H1 (cell line): ENCODE data around the gene KCNA10. TPM values are rescaled to one million over a fixed set of nuclear protein-coding genes. Genes with fewer than 3 reads are reported as not detected.

Source experiments
- BACH1 ChIP-seq: IDR thresholded peaks from 2 replicates; pipeline ENCODE4 v1.6.1; 2012; ENCODE audit warnings: low read length, improper control_type of control experiment
- GABPA ChIP-seq: IDR thresholded peaks from 2 replicates; pipeline ENCODE4 v1.6.1; 2011; ENCODE audit warnings: mild to moderate bottlenecking, low read length, moderate library complexity, borderline replicate concordance; ENCODE audit not compliant: insufficient read depth
- POLR2AphosphoS5 ChIP-seq: IDR thresholded peaks from 2 replicates; pipeline ENCODE4 v1.6.1; 2011; ENCODE audit warnings: low read depth, low read length
- SP4 ChIP-seq: IDR thresholded peaks from 2 replicates; pipeline ENCODE4 v1.6.1; 2012; ENCODE audit warnings: low read length, inconsistent platforms
- SRF ChIP-seq: IDR thresholded peaks from 2 replicates; pipeline ENCODE4 v1.6.1; 2011; ENCODE audit warnings: mild to moderate bottlenecking, low read depth, low read length, moderate library complexity
- polyA plus RNA-seq, 7 experiments: library from polyadenylated mRNA; depleted of rRNA in 3 of 7; stranded (reverse) in 5 of 7; unstranded in 2 of 7; fragments of >200 nt in 5 of 7; fragments of 200-250 nt in 2 of 7; gene quantifications; 1 replicate in 5 of 7; 2 replicates in 1 of 7; 4 replicates in 1 of 7; pipeline versions ENCODE4 v1.2.1 to v1.2.3, GENCODE V29; 2011 to 2013; ENCODE audit warnings: missing spikeins in 2 of 7, mixed read lengths in 2 of 7
- total RNA-seq: library from RNA; stranded (reverse); fragmentation: NEBNext Ultra II Directional; extraction: Animal tissue kit (Norgen Biotek cat#: 25700); gene quantifications from 2 replicates; pipeline ENCODE4 v1.2.1, GENCODE V29; 2021

The KCNA10 gene
- total and polyA plus RNA-seq, 2 of the 8 experiments (the other 6 are each of a cell fraction or from before 2014, with no cell fraction given) = not detected

DNA sequence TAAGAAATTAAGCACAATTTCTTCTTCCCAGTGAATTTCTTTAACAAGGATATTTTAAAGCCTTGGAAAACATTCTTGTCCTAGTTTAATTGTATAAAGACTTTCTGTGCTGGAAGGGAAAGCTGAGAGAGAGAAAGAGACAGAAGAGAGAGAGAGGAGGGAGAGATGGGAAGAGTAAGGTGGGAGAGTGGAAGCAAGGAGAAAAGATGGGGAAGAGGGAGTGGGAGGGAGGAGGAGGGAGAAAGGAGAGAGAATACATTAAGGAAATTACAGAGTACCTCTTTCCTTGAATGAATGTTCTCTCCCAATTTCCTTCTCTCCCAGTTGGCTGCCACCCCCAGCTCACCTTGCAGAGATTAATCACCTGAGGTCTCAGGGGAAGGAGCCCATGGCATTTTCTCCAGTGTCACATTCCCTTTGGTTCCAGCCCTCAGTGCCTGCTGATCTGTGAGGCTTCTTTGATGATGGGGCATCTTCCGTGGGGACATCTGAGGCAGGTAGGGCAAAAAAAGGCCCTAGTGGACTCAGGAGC is 32.4 kb upstream of the KCNA10 start (continued):
- TF ChIP-seq SRF (no peak), GABPA (no peak), POLR2AphosphoS5 (no peak), BACH1 (no peak), SP4 (no peak)
